Stimulated activated CD8-positive, alpha-beta memory T cell treated with anti-CD3 and anti-CD28 coated beads, Interleukin-15, amount 100 ng/mL, for 48 hours (primary cell): Measurements from ENCODE around the gene NKX2-8.
A peak's percentile ranks its signal among the peaks of the same experiment; 100 is the strongest.

Experiments used
- DNase-seq, 2 donors: peaks; one replicate each; pipeline ENCODE4 v3.0.0-alpha.2; 2020; ENCODE audit warnings: low read depth in 2 of 2

Gene NKX2-8

GRCh38 chr14:36582011-36582873, at the start of gene NKX2-8:
NKX2-8 (minus strand) TSS chr14:36582614; CDS start chr14:36582389, 225 bp downstream.
- DNase-seq, result no peak

GRCh38 chr14:36627981-36628380, 45.6 kb upstream of the NKX2-8 start:
- DNase-seq, result no peak

GRCh38 chr14:36626151-36626550, 43.7 kb upstream of the NKX2-8 start:
- no peak for DNase-seq

- no peak for DNase-seq
Observed at GRCh38 chr14:36625436-36625835, 43.0 kb upstream of the NKX2-8 start.

GRCh38 chr14:36625014-36625413, 42.6 kb upstream of the NKX2-8 start:
- DNase-seq, result no peak

GRCh38 chr14:36619853-36620252, 37.4 kb upstream of the NKX2-8 start:
- no peak for DNase-seq

- no peak for DNase-seq
Observed at GRCh38 chr14:36619131-36619530, 36.7 kb upstream of the NKX2-8 start.

GRCh38 chr14:36618641-36619040, 36.2 kb upstream of the NKX2-8 start:
- DNase-seq, result no peak

GRCh38 chr14:36617824-36618223, 35.4 kb upstream of the NKX2-8 start:
- no peak for DNase-seq

GRCh38 chr14:36605506-36605857, 23.1 kb upstream of the NKX2-8 start:
- DNase-seq, result no peak

GRCh38 chr14:36604757-36605505, 22.5 kb upstream of the NKX2-8 start:
- DNase-seq, result no peak

- DNase-seq, result no peak
Observed at GRCh38 chr14:36600431-36600830, 18.0 kb upstream of the NKX2-8 start.

GRCh38 chr14:36591482-36591881, 9.1 kb upstream of the NKX2-8 start:
- no peak for DNase-seq

- no peak for DNase-seq
Observed at GRCh38 chr14:36588788-36589187, 6.4 kb upstream of the NKX2-8 start.

- DNase-seq, result no peak
Observed at GRCh38 chr14:36588119-36588518, 5.7 kb upstream of the NKX2-8 start.

GRCh38 chr14:36585100-36585499, 2.7 kb upstream of the NKX2-8 start:
- no peak for DNase-seq

- no peak for DNase-seq
Observed at GRCh38 chr14:36583893-36584811, 1.7 kb upstream of the NKX2-8 start.

GRCh38 chr14:36583242-36583892, 953 bp upstream of the NKX2-8 start:
- no peak for DNase-seq

- DNase-seq, result no peak
Observed at GRCh38 chr14:36582874-36583241, 444 bp upstream of the NKX2-8 start.

- DNase-seq, result peak in 1 of 2 donors; percentile 11
Observed at GRCh38 chr14:36580856-36581831, 1.3 kb downstream of the NKX2-8 start.
